ENCODE results near the gene HIKESHI. TPM values are rescaled to one million over a fixed set of nuclear protein-coding genes. Genes with fewer than 3 reads are reported as not detected.

Gene HIKESHI
- total and polyA plus RNA-seq, 2 of the 13 experiments (the other 11 are each of a cell fraction or from before 2014, with no cell fraction given): 67.8 to 74.8 TPM

DNA sequence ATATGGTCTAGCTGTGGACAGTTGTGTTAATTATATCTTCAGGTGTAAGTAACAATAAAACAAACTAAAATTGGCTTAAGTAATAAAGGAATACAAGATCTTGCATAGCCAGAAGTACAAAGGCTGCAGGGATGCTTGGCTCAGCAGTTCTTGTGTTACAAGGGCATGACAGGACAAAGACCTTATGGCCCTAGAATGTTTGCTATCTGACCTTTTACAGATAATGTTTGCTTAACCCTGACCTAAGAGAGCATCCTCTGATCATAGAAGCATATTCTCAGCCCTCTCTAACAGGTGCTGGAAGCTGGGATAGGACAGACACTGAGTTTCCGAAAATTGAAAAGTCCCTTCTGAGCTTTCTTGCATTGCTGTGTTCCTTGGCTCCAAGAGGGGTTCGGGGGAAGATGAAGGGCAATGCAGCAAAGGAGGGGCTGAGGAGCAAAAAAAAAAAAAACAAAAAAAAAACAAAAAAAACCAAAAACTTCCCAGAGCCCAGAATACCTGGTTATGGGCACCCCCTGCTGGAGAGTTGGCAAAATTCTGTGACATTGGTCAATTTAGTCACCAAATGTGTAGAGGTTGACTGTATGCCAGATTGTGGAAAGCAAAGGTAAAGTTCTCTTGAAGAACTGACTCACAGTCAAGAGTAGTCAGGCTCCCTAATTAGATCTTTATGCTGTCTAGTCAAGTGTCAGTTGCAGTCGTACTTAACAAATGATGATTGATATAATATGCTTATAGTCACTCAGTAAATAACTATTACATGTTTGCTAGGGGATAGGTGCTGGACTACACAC, 10.4 kb upstream of the HIKESHI start (continued):
- TF ChIP-seq HDAC2 (CRISPR knock-in tag; IDR thresholded peaks at IDR 0.05): peak; percentile 69; the same call in 1 of the 2 replicates
- TF ChIP-seq, protein P1, sequence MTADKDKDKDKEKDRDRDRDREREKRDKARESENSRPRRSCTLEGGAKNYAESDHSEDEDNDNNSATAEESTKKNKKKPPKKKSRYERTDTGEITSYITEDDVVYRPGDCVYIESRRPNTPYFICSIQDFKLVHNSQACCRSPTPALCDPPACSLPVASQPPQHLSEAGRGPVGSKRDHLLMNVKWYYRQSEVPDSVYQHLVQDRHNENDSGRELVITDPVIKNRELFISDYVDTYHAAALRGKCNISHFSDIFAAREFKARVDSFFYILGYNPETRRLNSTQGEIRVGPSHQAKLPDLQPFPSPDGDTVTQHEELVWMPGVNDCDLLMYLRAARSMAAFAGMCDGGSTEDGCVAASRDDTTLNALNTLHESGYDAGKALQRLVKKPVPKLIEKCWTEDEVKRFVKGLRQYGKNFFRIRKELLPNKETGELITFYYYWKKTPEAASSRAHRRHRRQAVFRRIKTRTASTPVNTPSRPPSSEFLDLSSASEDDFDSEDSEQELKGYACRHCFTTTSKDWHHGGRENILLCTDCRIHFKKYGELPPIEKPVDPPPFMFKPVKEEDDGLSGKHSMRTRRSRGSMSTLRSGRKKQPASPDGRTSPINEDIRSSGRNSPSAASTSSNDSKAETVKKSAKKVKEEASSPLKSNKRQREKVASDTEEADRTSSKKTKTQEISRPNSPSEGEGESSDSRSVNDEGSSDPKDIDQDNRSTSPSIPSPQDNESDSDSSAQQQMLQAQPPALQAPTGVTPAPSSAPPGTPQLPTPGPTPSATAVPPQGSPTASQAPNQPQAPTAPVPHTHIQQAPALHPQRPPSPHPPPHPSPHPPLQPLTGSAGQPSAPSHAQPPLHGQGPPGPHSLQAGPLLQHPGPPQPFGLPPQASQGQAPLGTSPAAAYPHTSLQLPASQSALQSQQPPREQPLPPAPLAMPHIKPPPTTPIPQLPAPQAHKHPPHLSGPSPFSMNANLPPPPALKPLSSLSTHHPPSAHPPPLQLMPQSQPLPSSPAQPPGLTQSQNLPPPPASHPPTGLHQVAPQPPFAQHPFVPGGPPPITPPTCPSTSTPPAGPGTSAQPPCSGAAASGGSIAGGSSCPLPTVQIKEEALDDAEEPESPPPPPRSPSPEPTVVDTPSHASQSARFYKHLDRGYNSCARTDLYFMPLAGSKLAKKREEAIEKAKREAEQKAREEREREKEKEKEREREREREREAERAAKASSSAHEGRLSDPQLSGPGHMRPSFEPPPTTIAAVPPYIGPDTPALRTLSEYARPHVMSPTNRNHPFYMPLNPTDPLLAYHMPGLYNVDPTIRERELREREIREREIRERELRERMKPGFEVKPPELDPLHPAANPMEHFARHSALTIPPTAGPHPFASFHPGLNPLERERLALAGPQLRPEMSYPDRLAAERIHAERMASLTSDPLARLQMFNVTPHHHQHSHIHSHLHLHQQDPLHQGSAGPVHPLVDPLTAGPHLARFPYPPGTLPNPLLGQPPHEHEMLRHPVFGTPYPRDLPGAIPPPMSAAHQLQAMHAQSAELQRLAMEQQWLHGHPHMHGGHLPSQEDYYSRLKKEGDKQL (CRISPR knock-in tag; IDR thresholded peaks at IDR 0.05; ENCODE audit: low read depth): peak; percentile 66; the same call in 1 of the 2 replicates
- peak; percentile 77 for TF ChIP-seq RARA (CRISPR knock-in tag; IDR thresholded peaks at IDR 0.05)
- TF ChIP-seq SOX5 (CRISPR knock-in tag; IDR thresholded peaks at IDR 0.05; ENCODE audit: borderline replicate concordance): peak; percentile 76
- no peak for TF ChIP-seq ELF3 (CRISPR knock-in tag; IDR thresholded peaks at IDR 0.05)
- no peak for TF ChIP-seq ZBTB1 (CRISPR knock-in tag; IDR thresholded peaks at IDR 0.05; ENCODE audit: borderline replicate concordance)
- no peak for TF ChIP-seq IKZF4 (CRISPR knock-in tag; IDR thresholded peaks at IDR 0.05; ENCODE audit: borderline replicate concordance, low read depth, not compliant biosample characterization)
- TF ChIP-seq ZNF205 (CRISPR knock-in tag; IDR thresholded peaks at IDR 0.05): no peak
- TF ChIP-seq ZNF503 (CRISPR knock-in tag; IDR thresholded peaks at IDR 0.05): peak; percentile 45; the same call in 1 of the 2 replicates
- TF ChIP-seq SOX13 (IDR thresholded peaks at IDR 0.05): no peak
- TF ChIP-seq SOX13 (CRISPR knock-in tag; conservative IDR thresholded peaks at IDR 0.05 in 1 of 2, IDR thresholded peaks at IDR 0.05 in 1 of 2): peak in 1 of 2 experiments; percentile 84; a peak in 2 of 4 replicates
- peak; percentile 42 for TF ChIP-seq ASH2L (IDR thresholded peaks at IDR 0.05; ENCODE audit: insufficient read length, low read depth, low read length)
- TF ChIP-seq HMG20A (CRISPR knock-in tag; IDR thresholded peaks at IDR 0.05; ENCODE audit: borderline replicate concordance): peak; percentile 77; the same call in 1 of the 2 replicates
- TF ChIP-seq FOXP1 (IDR thresholded peaks at IDR 0.05): no peak
- peak; percentile 36; the same call in 1 of the 2 replicates for TF ChIP-seq FOXP1 (CRISPR knock-in tag; IDR thresholded peaks at IDR 0.05)
- peak; percentile 16; the same call in 1 of the 2 replicates for TF ChIP-seq RAD21 (CRISPR knock-in tag; IDR thresholded peaks at IDR 0.05)
- TF ChIP-seq SP140L (CRISPR knock-in tag; IDR thresholded peaks at IDR 0.05; ENCODE audit: borderline replicate concordance): no peak
- TF ChIP-seq RCOR2 (CRISPR knock-in tag; IDR thresholded peaks at IDR 0.05): peak; percentile 62; the same call in 1 of the 2 replicates
- TF ChIP-seq NFE2L1 (CRISPR knock-in tag; IDR thresholded peaks at IDR 0.05; ENCODE audit: borderline replicate concordance): no peak
- TF ChIP-seq ATM (IDR thresholded peaks at IDR 0.05; ENCODE audit: borderline replicate concordance): no peak
- TF ChIP-seq NFIC (IDR thresholded peaks at IDR 0.05; ENCODE audit: low read length): 0 out of 2 replicates have a peak, but pooled peaks have one; percentile 30
- TF ChIP-seq HOMEZ (CRISPR knock-in tag; IDR thresholded peaks at IDR 0.05; ENCODE audit: low read depth): peak; percentile 53; the same call in 1 of the 2 replicates

Measured in HepG2 (cell line).